ENCODE measurements around the gene GGTLC1. TPM values are rescaled to one million over a fixed set of nuclear protein-coding genes. Genes with fewer than 3 reads are reported as not detected.
A peak's percentile ranks its signal among the peaks of the same experiment; 100 is the strongest.
"Not testable (repeated sequence)": the region's sequence is repeated elsewhere in the genome, so short reads cannot be mapped to it uniquely, and the experiment has no call there.

The GGTLC1 gene
- total and polyA plus RNA-seq, 2 of the 8 experiments (the other 6 are each of a cell fraction or from before 2014, with no cell fraction given) = not detected

DNA sequence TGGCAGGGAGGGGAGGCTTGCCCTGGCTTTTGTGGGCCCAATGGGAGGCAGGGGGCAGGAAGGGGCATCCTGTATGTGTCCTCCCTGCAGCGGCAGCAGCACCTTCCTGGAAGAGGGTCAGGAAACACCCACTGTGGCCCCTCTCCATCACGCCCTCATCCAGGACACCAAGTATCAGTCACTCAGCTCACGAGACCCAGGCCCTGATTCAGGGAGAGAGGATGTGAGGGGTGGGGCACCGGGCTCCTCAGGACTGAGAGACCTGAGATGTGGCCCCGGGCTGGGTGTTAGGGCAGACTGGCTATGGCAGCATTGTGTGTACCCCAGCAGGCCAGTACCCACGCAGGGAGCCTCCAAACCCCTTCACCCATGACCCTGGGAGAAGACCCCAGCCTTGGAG lies 9.2 kb downstream of the GGTLC1 start:
- H3K23me2 ChIP-seq (ENCODE audit: low read depth, low read length); H4K8ac ChIP-seq (ENCODE audit: extremely low read depth, insufficient read depth, low read length); H3K4me2 ChIP-seq (ENCODE audit: insufficient read depth in 1 of 2, low read depth in 2 of 2, low read length in 2 of 2); H3K56ac ChIP-seq (replicated peaks; ENCODE audit: insufficient read length, low read depth, low read length); H2AFZ ChIP-seq (ENCODE audit: low read length); H2BK120ac ChIP-seq (replicated peaks; ENCODE audit: low read depth, low read length); FAIRE-seq; H4K20me1 ChIP-seq (replicated peaks in 1 of 2; ENCODE audit: control insufficient read depth in 1 of 2, insufficient read depth in 2 of 2, low read length in 2 of 2); H3K4ac ChIP-seq (replicated peaks; ENCODE audit: insufficient read length, low read depth, low read length); H2BK12ac ChIP-seq (ENCODE audit: low read depth, low read length); H2BK20ac ChIP-seq (ENCODE audit: low read length); H3K23ac ChIP-seq (ENCODE audit: insufficient read length); H4K91ac ChIP-seq (replicated peaks; ENCODE audit: insufficient read length, low read length); H2BK15ac ChIP-seq (ENCODE audit: low read length); H3K79me2 ChIP-seq (ENCODE audit: control insufficient read depth in 1 of 2, insufficient read depth in 2 of 2, low read length in 2 of 2); H3K27me3 ChIP-seq (replicated peaks in 1 of 4; ENCODE audit: control insufficient read depth in 3 of 4, extremely low read depth in 1 of 4, insufficient read depth in 3 of 4, low read length in 3 of 4); H2AK5ac ChIP-seq (ENCODE audit: low read depth, low read length); H3K14ac ChIP-seq (ENCODE audit: insufficient read length); H3K36me3 ChIP-seq (ENCODE audit: control insufficient read depth in 2 of 4, insufficient read depth in 4 of 4, low read length in 3 of 4); H3K9me3 ChIP-seq (ENCODE audit: insufficient read depth in 2 of 2, low read depth in 1 of 2, low read length in 1 of 2); H3K4me1 ChIP-seq (replicated peaks in 1 of 4; ENCODE audit: control insufficient read depth in 3 of 4, insufficient read depth in 4 of 4, low read length in 3 of 4); H3K18ac ChIP-seq (ENCODE audit: extremely low read depth, low read length); H3K27ac ChIP-seq (ENCODE audit: low read depth, low read length); H3K4me3 ChIP-seq (ENCODE audit: extremely low read depth in 1 of 4, insufficient read depth in 2 of 4, low read depth in 3 of 4, low read length in 4 of 4); H4K5ac ChIP-seq (ENCODE audit: insufficient read length, low read depth, low read length); H3K9ac ChIP-seq (replicated peaks in 1 of 4; ENCODE audit: extremely low read depth in 1 of 4, low read depth in 3 of 4, low read length in 3 of 4); H2BK5ac ChIP-seq (ENCODE audit: low read depth, low read length); H3K79me1 ChIP-seq (ENCODE audit: low read depth, low read length); POLR2A ChIA-PET (ENCODE audit: partially characterized antibody): not testable (repeated sequence)
- WGBS, 2 experiments (ENCODE audit: extremely low coverage in 1 of 2, insufficient coverage in 1 of 2, insufficient read length in 1 of 2, insufficient replicate concordance in 2 of 2, low coverage in 1 of 2, low lambda C conversion rate in 2 of 2, missing lambda C conversion rate in 1 of 2) = 75% methylated on average over 4 of the region's 6 CpGs; no CpG with 5 or more reads in 1 of the 2 experiments
- DNase-seq (ENCODE audit: low read depth in 1 of 2, low spot score in 2 of 2) = peak in 1 of 2 experiments; percentile 35
- CTCF ChIA-PET (ENCODE audit: partially characterized antibody) = interaction anchor here (1.7 kb wide), 1 partner anchor 9 kb away, joined by 3 read pairs; no protein-coding TSS in a partner anchor

Data from H1 (cell line).